ENCODE data around the gene UBTF. TPM values are rescaled to one million over a fixed set of nuclear protein-coding genes. Genes with fewer than 3 reads are reported as not detected.

UBTF gene
- total and polyA plus RNA-seq, 2 of the 4 experiments (the other 2 are of a cell fraction), result 29.7 to 42.1 TPM

DNA sequence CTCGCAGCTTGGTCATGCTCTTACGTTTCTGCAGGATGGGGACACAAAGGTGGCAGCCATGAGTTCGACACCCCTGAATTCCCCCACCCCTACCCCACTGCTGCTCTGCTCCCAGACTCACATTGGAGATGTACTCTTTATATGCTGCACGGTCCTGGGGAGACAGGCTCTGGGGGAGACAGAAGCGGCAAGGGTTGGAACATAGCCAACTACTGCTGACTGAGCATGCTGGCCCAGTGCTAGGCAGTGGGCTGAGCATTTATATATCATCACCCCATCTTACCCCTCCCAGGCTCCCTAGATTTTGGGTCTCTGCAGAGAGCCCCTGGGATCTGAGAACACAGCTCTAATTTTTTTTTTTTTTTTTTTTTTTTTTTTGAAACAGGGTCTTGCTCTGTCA, 11.7 kb downstream of the UBTF start:
- H3K9me1 ChIP-seq (ENCODE audit: insufficient read depth, low read length), result peaks cover 23% of the 10 kb centered on the region
- H2AK5ac ChIP-seq (ENCODE audit: low read depth, low read length), result no peak overlapping the region
- no peak overlapping the region for H2BK5ac ChIP-seq (ENCODE audit: low read depth, low read length, poor library complexity, severe bottlenecking)
- in situ Hi-C loops (cut with MboI; ENCODE audit: low sequenced_read_pairs) (loop anchor here (25.0 kb wide), 2 partner anchors 305 to 430 kb away; partner anchors contain the start of gene GPATCH8), dilution Hi-C loops (cut with HindIII; ENCODE audit: low sequenced_read_pairs, unreplicated experiment) (no loop called here), intact Hi-C loops (cut with micrococcal nuclease) (no loop called here)
- no peak overlapping the region for H2AFZ ChIP-seq (replicated peaks; ENCODE audit: low read length, poor library complexity)
- H2BK15ac ChIP-seq (ENCODE audit: low read depth, low read length), result no peak overlapping the region
- H3K4me1 ChIP-seq (ENCODE audit: control insufficient read depth, insufficient read depth, low read length), result peaks cover 18% of the 10 kb centered on the region
- no peak overlapping the region for H2BK20ac ChIP-seq (ENCODE audit: low read depth, low read length)
- H3K14ac ChIP-seq (replicated peaks; ENCODE audit: low read depth, low read length), result no peak overlapping the region
- H3K23ac ChIP-seq (ENCODE audit: low read depth, low read length), result no peak overlapping the region
- H4K5ac ChIP-seq (ENCODE audit: low read depth, low read length), result no peak overlapping the region
- H3K9ac ChIP-seq (ENCODE audit: low read depth, low read length), result no peak overlapping the region
- H3K4ac ChIP-seq (ENCODE audit: low read depth, low read length), result no peak overlapping the region
- POLR2A ChIA-PET (ENCODE audit: unreplicated experiment), result no interaction called here
- H2BK120ac ChIP-seq (ENCODE audit: low read depth, low read length), result no peak overlapping the region
- peaks cover 42% of the 10 kb centered on the region for H3K36me3 ChIP-seq (ENCODE audit: control insufficient read depth, insufficient read depth, low read length)
- H3K18ac ChIP-seq (ENCODE audit: low read depth, low read length), result no peak overlapping the region
- ATAC-seq (ENCODE audit: low read depth) (no peak), DNase-seq (no peak)
- TF ChIP-seq POLR2A (IDR thresholded peaks at IDR 0.05; ENCODE audit: low read depth, low read length) (no peak), RFX5 (IDR thresholded peaks at IDR 0.05; ENCODE audit: low read depth, low read length) (no peak), MAZ (IDR thresholded peaks at IDR 0.05; ENCODE audit: borderline replicate concordance, low read depth, low read length) (no peak), CHD1 (IDR thresholded peaks at IDR 0.05; ENCODE audit: low read depth, low read length) (no peak), RAD21 (IDR thresholded peaks at IDR 0.05; ENCODE audit: low read length) (no peak), FOS (IDR thresholded peaks at IDR 0.05; ENCODE audit: low read depth, low read length) (no peak), BHLHE40 (IDR thresholded peaks at IDR 0.05; ENCODE audit: low read depth, low read length) (no peak), NFE2L2 (IDR thresholded peaks at IDR 0.05; ENCODE audit: low read depth, low read length) (no peak), MXI1 (IDR thresholded peaks at IDR 0.05; ENCODE audit: borderline replicate concordance, low read depth, low read length) (no peak), CEBPB (IDR thresholded peaks at IDR 0.05; ENCODE audit: low read depth, low read length) (no peak), RCOR1 (IDR thresholded peaks at IDR 0.05; ENCODE audit: insufficient replicate concordance, low read length) (no peak), SMC3 (IDR thresholded peaks at IDR 0.05; ENCODE audit: low read depth, low read length) (no peak), MAFK (IDR thresholded peaks at IDR 0.05; ENCODE audit: low read depth, low read length) (no peak)
- TF ChIP-seq, protein P1, sequence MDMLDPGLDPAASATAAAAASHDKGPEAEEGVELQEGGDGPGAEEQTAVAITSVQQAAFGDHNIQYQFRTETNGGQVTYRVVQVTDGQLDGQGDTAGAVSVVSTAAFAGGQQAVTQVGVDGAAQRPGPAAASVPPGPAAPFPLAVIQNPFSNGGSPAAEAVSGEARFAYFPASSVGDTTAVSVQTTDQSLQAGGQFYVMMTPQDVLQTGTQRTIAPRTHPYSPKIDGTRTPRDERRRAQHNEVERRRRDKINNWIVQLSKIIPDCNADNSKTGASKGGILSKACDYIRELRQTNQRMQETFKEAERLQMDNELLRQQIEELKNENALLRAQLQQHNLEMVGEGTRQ (IDR thresholded peaks at IDR 0.05; ENCODE audit: low read depth, low read length), result no peak
- TF ChIP-seq, protein P2, sequence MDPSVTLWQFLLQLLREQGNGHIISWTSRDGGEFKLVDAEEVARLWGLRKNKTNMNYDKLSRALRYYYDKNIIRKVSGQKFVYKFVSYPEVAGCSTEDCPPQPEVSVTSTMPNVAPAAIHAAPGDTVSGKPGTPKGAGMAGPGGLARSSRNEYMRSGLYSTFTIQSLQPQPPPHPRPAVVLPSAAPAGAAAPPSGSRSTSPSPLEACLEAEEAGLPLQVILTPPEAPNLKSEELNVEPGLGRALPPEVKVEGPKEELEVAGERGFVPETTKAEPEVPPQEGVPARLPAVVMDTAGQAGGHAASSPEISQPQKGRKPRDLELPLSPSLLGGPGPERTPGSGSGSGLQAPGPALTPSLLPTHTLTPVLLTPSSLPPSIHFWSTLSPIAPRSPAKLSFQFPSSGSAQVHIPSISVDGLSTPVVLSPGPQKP (IDR thresholded peaks at IDR 0.05; ENCODE audit: borderline replicate concordance, low read depth, low read length), result no peak
- TF ChIP-seq, protein P3, sequence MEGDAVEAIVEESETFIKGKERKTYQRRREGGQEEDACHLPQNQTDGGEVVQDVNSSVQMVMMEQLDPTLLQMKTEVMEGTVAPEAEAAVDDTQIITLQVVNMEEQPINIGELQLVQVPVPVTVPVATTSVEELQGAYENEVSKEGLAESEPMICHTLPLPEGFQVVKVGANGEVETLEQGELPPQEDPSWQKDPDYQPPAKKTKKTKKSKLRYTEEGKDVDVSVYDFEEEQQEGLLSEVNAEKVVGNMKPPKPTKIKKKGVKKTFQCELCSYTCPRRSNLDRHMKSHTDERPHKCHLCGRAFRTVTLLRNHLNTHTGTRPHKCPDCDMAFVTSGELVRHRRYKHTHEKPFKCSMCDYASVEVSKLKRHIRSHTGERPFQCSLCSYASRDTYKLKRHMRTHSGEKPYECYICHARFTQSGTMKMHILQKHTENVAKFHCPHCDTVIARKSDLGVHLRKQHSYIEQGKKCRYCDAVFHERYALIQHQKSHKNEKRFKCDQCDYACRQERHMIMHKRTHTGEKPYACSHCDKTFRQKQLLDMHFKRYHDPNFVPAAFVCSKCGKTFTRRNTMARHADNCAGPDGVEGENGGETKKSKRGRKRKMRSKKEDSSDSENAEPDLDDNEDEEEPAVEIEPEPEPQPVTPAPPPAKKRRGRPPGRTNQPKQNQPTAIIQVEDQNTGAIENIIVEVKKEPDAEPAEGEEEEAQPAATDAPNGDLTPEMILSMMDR (conservative IDR thresholded peaks at IDR 0.05; ENCODE audit: low read depth, low read length), result no peak
- no peak overlapping the region for H3K27ac ChIP-seq (ENCODE audit: insufficient read depth, low read length)
- CTCF ChIA-PET, result interaction anchor here (0.9 kb wide), 1 partner anchor 123 kb away, joined by 3 read pairs; no protein-coding TSS in a partner anchor
- H3K9me3 ChIP-seq (ENCODE audit: control insufficient read depth, insufficient read depth, low read length), result no peaks in the 10 kb centered on the region
- H4K20me1 ChIP-seq (ENCODE audit: insufficient read depth, low read length), result peaks cover 26% of the 10 kb centered on the region; the same call in 1 of the 2 replicates
- H3K27me3 ChIP-seq (ENCODE audit: control insufficient read depth, insufficient read depth, low read length), result no peaks in the 10 kb centered on the region
- peaks cover 13 to 51% of the 10 kb centered on the region in 2 experiments; a peak in 3 of 4 replicates for H3K79me1 ChIP-seq (ENCODE audit: low read depth in 1 of 2, low read length in 2 of 2)
- H4K91ac ChIP-seq (ENCODE audit: insufficient read depth, low read depth, low read length), result no peak overlapping the region
- peak overlapping the region; percentile 77 for H2AK9ac ChIP-seq (replicated peaks; ENCODE audit: low read depth, low read length, poor library complexity)
- H3K56ac ChIP-seq (ENCODE audit: extremely low read depth, insufficient read depth, low read length), result no peak overlapping the region
- H3K4me3 ChIP-seq (ENCODE audit: insufficient read depth, low read depth, low read length), result no peak overlapping the region
- BruUV-seq (replicated peaks), result no TSS peak
- no peak overlapping the region for H3K4me2 ChIP-seq (ENCODE audit: low read depth, low read length)
- H4K8ac ChIP-seq (ENCODE audit: low read depth in 2 of 2, low read length in 2 of 2), result no peak overlapping the region
- 93% methylated on average over 3 of the region's 5 CpGs; no CpG with 5 or more reads in 1 of the 2 experiments for WGBS, 2 experiments (ENCODE audit: extremely low coverage in 2 of 2, insufficient read length in 1 of 2)

Measured in IMR-90 (cell line).